K562 (cell line): ENCODE measurements around the gene IL20. TPM values are rescaled to one million over a fixed set of nuclear protein-coding genes. Genes with fewer than 3 reads are reported as not detected.
A peak's percentile ranks its signal among the peaks of the same experiment; 100 is the strongest.

ENCODE experiments used
- ARID3A ChIP-seq: IDR thresholded peaks from 2 replicates; pipeline ENCODE4 v1.6.1; 2012; ENCODE audit warnings: low read depth, low read length, improper control_type of control experiment, borderline replicate concordance
- DIDO1 ChIP-seq: fragments of 450-650 bp; IDR thresholded peaks from 2 replicates; pipeline ENCODE4 v1.6.1; 2016; ENCODE audit warnings: low read depth, missing biosample characterization, missing genetic modification characterization
- ELF2 ChIP-seq: fragments of 250-450 bp; sonication (Bioruptor Pico); IDR thresholded peaks from 2 replicates; pipeline ENCODE4 v1.5.0; 2021; ENCODE audit warnings: mild to moderate bottlenecking
- FOSL1 ChIP-seq: fragments of 200-800 bp; sonication (Bioruptor generic); conservative IDR thresholded peaks from 2 replicates; pipeline ENCODE4 v1.6.1; 2016; ENCODE audit warnings: missing genetic modification characterization, missing compliant biosample characterization
- FOXM1 ChIP-seq, 2 experiments: fragments of 450-650 bp in 1 of 2; sonication (generic) in 1 of 2; formaldehyde crosslinking in 1 of 2; IDR thresholded peaks; 2 replicates each; pipeline versions ENCODE4 v1.6.1 to v1.9.0; 2017 to 2022; ENCODE audit warnings: low read depth in 2 of 2, mild to moderate bottlenecking in 2 of 2, missing genetic modification reagents in 1 of 2, moderate library complexity in 1 of 2
- L3MBTL2 ChIP-seq: fragments of 450-650 bp; IDR thresholded peaks from 2 replicates; pipeline ENCODE4 v1.6.1; 2016; ENCODE audit warnings: mild to moderate bottlenecking, moderate library complexity
- NFE2 ChIP-seq: IDR thresholded peaks from 2 replicates; pipeline ENCODE4 v1.6.1; 2014; ENCODE audit warnings: antibody characterized with exemption, low read depth
- RAD21 ChIP-seq, 2 experiments: fragments of 250-450 bp in 1 of 2; fragments of 450-650 bp in 1 of 2; sonication (Bioruptor Pico) in 1 of 2; formaldehyde crosslinking in 1 of 2; IDR thresholded peaks in 1 of 2; conservative IDR thresholded peaks in 1 of 2; 2 replicates each; pipeline versions ENCODE4 v1.4.0 to v1.8.0; 2020 to 2022; ENCODE audit warnings: mild to moderate bottlenecking in 2 of 2, moderate library complexity in 1 of 2
- RNF2 ChIP-seq: sonication (generic); IDR thresholded peaks from 2 replicates; pipeline ENCODE4 v1.6.1; 2016
- SMAD1 ChIP-seq: fragments of 150-350 bp; IDR thresholded peaks from 2 replicates; pipeline ENCODE4 v1.6.1; 2014; ENCODE audit warnings: low read length, low read depth; ENCODE audit not compliant: partially characterized antibody
- SMARCC2 ChIP-seq: fragments of 450-650 bp; IDR thresholded peaks from 2 replicates; pipeline ENCODE4 v1.6.1; 2017; ENCODE audit warnings: antibody characterized with exemption, moderate library complexity, mild to moderate bottlenecking, low read depth
- SRSF3 ChIP-seq: fragments of 200-400 bp; formaldehyde crosslinking; IDR thresholded peaks from 2 replicates; pipeline ENCODE4 v1.6.1; 2016; ENCODE audit warnings: mild to moderate bottlenecking, low read length, moderate library complexity; ENCODE audit not compliant: insufficient read depth
- STAT5A ChIP-seq: IDR thresholded peaks from 2 replicates; pipeline ENCODE4 v1.6.1; 2012; ENCODE audit warnings: low read length, inconsistent platforms, borderline replicate concordance
- THRB ChIP-seq: fragments of 450-650 bp; formaldehyde crosslinking; conservative IDR thresholded peaks from 2 replicates; pipeline ENCODE4 v1.4.0; 2022; ENCODE audit warnings: mild to moderate bottlenecking, missing genetic modification characterization
- ZNF12 ChIP-seq: sonication (generic); formaldehyde crosslinking; IDR thresholded peaks from 2 replicates; pipeline ENCODE4 v1.4.0; 2020; ENCODE audit warnings: mild to moderate bottlenecking, missing genetic modification reagents
- ZNF224 ChIP-seq: sonication (generic); formaldehyde crosslinking; IDR thresholded peaks from 2 replicates; pipeline ENCODE4 v1.8.0; 2022; ENCODE audit warnings: mild to moderate bottlenecking, missing genetic modification reagents
- ZNF431 ChIP-seq: sonication (generic); formaldehyde crosslinking; IDR thresholded peaks from 2 replicates; pipeline ENCODE4 v1.8.0; 2022; ENCODE audit warnings: mild to moderate bottlenecking, missing genetic modification reagents
- polyA plus RNA-seq, 8 experiments: library from polyadenylated mRNA; depleted of rRNA in 4 of 8; stranded (reverse) in 5 of 8; unstranded in 3 of 8; fragments of >200 nt; fragmentation: Nextera tagmentation in 2 of 8; fragmentation: Illumina TruSeq in 1 of 8; extraction: Ambion mirVana in 2 of 8; extraction: Trizol in 1 of 8; gene quantifications; 2 replicates each; pipeline versions ENCODE4 v1.2.1 to v1.2.3, GENCODE V29; 2011 to 2014; ENCODE audit warnings: inconsistent platforms in 1 of 8, missing spikeins in 1 of 8
- total RNA-seq, 7 experiments: library from RNA; depleted of rRNA in 6 of 7; stranded (reverse); fragments of >200 nt in 6 of 7; fragmentation: Illumina TruSeq in 2 of 7; extraction: Trizol in 2 of 7; gene quantifications; 2 replicates each; pipeline versions ENCODE4 v1.2.1 to v1.2.3, GENCODE V29; 2011 to 2021; ENCODE audit warnings: low replicate concordance in 1 of 7
- TF ChIP-seq, protein P1 (sequence below): fragments of 450-650 bp; IDR thresholded peaks from 2 replicates; pipeline ENCODE4 v1.6.1; 2018; ENCODE audit not compliant: partially characterized antibody
- TF ChIP-seq, protein P2 (sequence below): sonication (generic); formaldehyde crosslinking; IDR thresholded peaks from 2 replicates; pipeline ENCODE4 v1.8.1; 2023; ENCODE audit warnings: mild to moderate bottlenecking, missing genetic modification reagents

Gene IL20
- total and polyA plus RNA-seq, 9 of the 15 experiments (the other 6 are each of a cell fraction or from before 2014, with no cell fraction given): not detected

DNA sequence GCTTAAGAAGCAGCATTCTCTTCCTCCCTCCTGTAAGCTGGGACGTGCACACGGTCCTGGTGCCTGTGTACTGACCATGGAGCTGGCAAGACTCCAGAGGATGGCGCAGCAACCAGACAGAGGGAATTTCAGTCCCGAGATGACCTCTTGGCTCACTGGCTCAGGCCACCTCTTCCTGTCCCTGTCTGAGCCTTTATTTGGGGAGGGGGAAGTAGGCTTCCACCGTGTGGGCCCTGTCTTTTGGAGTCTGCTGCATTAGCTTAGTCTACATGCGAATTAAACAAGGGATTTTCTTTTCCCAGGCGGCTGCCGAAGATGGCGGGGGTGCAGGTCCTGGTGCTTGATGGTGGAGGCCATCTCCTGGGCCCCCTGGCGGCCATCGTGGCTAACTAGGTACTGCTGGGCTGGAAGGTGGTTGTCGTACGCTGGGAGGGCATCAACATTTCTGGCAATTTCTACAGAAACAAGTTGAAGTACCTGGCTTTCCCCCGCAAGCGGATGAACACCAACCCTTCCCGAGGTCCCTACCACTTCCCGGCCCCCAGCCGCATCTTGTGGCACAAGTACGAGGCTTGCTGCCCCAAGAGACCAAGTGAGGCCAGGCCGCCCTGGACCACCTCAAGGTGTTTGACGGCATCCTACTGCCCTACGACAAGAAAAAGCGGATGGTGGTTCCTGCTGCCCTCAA, 42.0 kb downstream of the IL20 start (continued):
- TF ChIP-seq, protein P1, sequence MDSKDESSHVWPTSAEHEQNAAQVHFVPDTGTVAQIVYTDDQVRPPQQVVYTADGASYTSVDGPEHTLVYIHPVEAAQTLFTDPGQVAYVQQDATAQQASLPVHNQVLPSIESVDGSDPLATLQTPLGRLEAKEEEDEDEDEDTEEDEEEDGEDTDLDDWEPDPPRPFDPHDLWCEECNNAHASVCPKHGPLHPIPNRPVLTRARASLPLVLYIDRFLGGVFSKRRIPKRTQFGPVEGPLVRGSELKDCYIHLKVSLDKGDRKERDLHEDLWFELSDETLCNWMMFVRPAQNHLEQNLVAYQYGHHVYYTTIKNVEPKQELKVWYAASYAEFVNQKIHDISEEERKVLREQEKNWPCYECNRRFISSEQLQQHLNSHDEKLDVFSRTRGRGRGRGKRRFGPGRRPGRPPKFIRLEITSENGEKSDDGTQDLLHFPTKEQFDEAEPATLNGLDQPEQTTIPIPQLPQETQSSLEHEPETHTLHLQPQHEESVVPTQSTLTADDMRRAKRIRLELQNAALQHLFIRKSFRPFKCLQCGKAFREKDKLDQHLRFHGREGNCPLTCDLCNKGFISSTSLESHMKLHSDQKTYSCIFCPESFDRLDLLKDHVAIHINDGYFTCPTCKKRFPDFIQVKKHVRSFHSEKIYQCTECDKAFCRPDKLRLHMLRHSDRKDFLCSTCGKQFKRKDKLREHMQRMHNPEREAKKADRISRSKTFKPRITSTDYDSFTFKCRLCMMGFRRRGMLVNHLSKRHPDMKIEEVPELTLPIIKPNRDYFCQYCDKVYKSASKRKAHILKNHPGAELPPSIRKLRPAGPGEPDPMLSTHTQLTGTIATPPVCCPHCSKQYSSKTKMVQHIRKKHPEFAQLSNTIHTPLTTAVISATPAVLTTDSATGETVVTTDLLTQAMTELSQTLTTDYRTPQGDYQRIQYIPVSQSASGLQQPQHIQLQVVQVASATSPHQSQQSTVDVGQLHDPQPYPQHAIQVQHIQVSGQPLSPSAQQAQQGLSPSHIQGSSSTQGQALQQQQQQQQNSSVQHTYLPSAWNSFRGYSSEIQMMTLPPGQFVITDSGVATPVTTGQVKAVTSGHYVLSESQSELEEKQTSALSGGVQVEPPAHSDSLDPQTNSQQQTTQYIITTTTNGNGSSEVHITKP: no peak
- TF ChIP-seq STAT5A (no peak), ELF2 (CRISPR knock-in tag) (no peak), RNF2 (no peak), THRB (CRISPR knock-in tag) (no peak; the same call in 1 of the 2 replicates), L3MBTL2 (peak; percentile 29; the same call in 1 of the 2 replicates), SRSF3 (no peak), RAD21 (CRISPR knock-in tag; conservative IDR thresholded peaks at IDR 0.05 in 1 of 2, IDR thresholded peaks at IDR 0.05 in 1 of 2) (peak; percentile 85 to 86), FOXM1 (IDR thresholded peaks at IDR 0.05; ENCODE audit: low read depth) (no peak), FOXM1 (CRISPR knock-in tag; IDR thresholded peaks at IDR 0.05; ENCODE audit: low read depth) (0 out of 2 replicates have a peak, but pooled peaks have one; percentile 73), FOSL1 (tag) (no peak), SMAD1 (no peak), DIDO1 (tag) (no peak), ZNF224 (no peak), ZNF12 (CRISPR knock-in tag) (no peak), NFE2 (no peak), ZNF431 (no peak), SMARCC2 (no peak), ARID3A (no peak)
- TF ChIP-seq, protein P2, sequence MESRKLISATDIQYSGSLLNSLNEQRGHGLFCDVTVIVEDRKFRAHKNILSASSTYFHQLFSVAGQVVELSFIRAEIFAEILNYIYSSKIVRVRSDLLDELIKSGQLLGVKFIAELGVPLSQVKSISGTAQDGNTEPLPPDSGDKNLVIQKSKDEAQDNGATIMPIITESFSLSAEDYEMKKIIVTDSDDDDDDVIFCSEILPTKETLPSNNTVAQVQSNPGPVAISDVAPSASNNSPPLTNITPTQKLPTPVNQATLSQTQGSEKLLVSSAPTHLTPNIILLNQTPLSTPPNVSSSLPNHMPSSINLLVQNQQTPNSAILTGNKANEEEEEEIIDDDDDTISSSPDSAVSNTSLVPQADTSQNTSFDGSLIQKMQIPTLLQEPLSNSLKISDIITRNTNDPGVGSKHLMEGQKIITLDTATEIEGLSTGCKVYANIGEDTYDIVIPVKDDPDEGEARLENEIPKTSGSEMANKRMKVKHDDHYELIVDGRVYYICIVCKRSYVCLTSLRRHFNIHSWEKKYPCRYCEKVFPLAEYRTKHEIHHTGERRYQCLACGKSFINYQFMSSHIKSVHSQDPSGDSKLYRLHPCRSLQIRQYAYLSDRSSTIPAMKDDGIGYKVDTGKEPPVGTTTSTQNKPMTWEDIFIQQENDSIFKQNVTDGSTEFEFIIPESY (CRISPR knock-in tag): no peak
